Endothelial cell of umbilical vein (primary cell): ENCODE results near the gene DCLK2. TPM values are rescaled to one million over a fixed set of nuclear protein-coding genes. Genes with fewer than 3 reads are reported as not detected.

Source experiments
- BruUV-seq: library from RNA; stranded (reverse); fragments of 400-500 nt; replicated peaks from 2 replicates; lab custom pipeline; 2021; lab: Mats Ljungman, UMichigan
- CTCF ChIA-PET: fragments of 300-600, 350-600 bp; sonication (Branson Sonifier 250); formaldehyde crosslinking; loops from one replicate; lab custom pipeline; 2021; ENCODE audit warnings: antibody characterized with exemption, inconsistent platforms; lab: Charles Lee
- POLR2A ChIA-PET: fragments of 300-600, 350-600 bp; sonication (Branson Sonifier 250); formaldehyde crosslinking; loops from one replicate; lab custom pipeline; 2021; ENCODE audit warnings: antibody characterized with exemption, inconsistent platforms; lab: Charles Lee
- DNase-seq: peaks from one replicate; pipeline ENCODE4 v3.0.0-alpha.2; 2011; ENCODE audit warnings: low read depth, low spot score
- FAIRE-seq: peaks from 2 replicates; lab custom pipeline; 2011; peaks lifted over from hg19 to GRCh38; lab: Jason Lieb, UNC
- H2AFZ ChIP-seq: 2 replicates; pipeline ENCODE4 v1.6.0; 2012; ENCODE audit warnings: low read depth, low read length, control low read depth, inconsistent platforms
- H3K27ac ChIP-seq: 2 replicates; pipeline ENCODE4 v1.5.1; 2011; ENCODE audit warnings: low read depth, mild to moderate bottlenecking, control low read depth, low read length, moderate library complexity; ENCODE audit not compliant: insufficient read depth
- H3K27me3 ChIP-seq, 2 experiments: 2 replicates each; pipeline versions ENCODE4 v1.6.0 to v1.6.1; 2011; ENCODE audit warnings: low read length in 2 of 2, mixed read lengths in 1 of 2; ENCODE audit not compliant: control insufficient read depth in 2 of 2, insufficient read depth in 2 of 2
- H3K36me3 ChIP-seq, 2 experiments: 2 replicates in 1 of 2; 3 replicates in 1 of 2; pipeline ENCODE4 v1.5.1; 2011; ENCODE audit warnings: low read length in 2 of 2, mild to moderate bottlenecking in 1 of 2, moderate library complexity in 1 of 2; ENCODE audit not compliant: control insufficient read depth in 2 of 2, insufficient read depth in 2 of 2; ENCODE audit errors: extremely low read depth in 1 of 2
- H3K4me1 ChIP-seq: 3 replicates; pipeline ENCODE4 v1.5.1; 2011; ENCODE audit warnings: mild to moderate bottlenecking, low read length; ENCODE audit not compliant: control insufficient read depth, insufficient read depth; ENCODE audit errors: extremely low read depth
- H3K4me2 ChIP-seq: 2 replicates; pipeline ENCODE4 v1.6.1; 2011; ENCODE audit warnings: low read length, control low read depth, mixed read lengths; ENCODE audit not compliant: insufficient read depth
- H3K4me3 ChIP-seq, 3 experiments: fragments of 200-600 bp in 1 of 3; sonication (generic), shearing (Covaris generic) in 1 of 3; replicated peaks in 1 of 3; 2 replicates each; pipeline ENCODE4 v1.5.1; 2011 to 2016; ENCODE audit warnings: control low read depth in 3 of 3, low read length in 3 of 3, mild to moderate bottlenecking in 2 of 3, inconsistent platforms in 1 of 3, low read depth in 1 of 3, moderate library complexity in 1 of 3; ENCODE audit not compliant: insufficient read depth in 1 of 3
- H3K79me2 ChIP-seq: 2 replicates; pipeline ENCODE4 v1.6.0; 2012; ENCODE audit warnings: low read length, inconsistent platforms; ENCODE audit not compliant: control insufficient read depth, insufficient read depth
- H3K9ac ChIP-seq: replicated peaks from 2 replicates; pipeline ENCODE3; 2011; ENCODE audit warnings: low read length, control low read depth; ENCODE audit not compliant: insufficient read depth; ENCODE audit errors: extremely low read depth
- H3K9me1 ChIP-seq: replicated peaks from 3 replicates; pipeline ENCODE4 v1.6.0; 2011; ENCODE audit warnings: mild to moderate bottlenecking, low read length; ENCODE audit not compliant: control insufficient read depth, insufficient read depth; ENCODE audit errors: extremely low read depth
- H3K9me3 ChIP-seq: replicated peaks from 2 replicates; pipeline ENCODE4 v1.5.1; 2012; ENCODE audit warnings: low read length, inconsistent platforms; ENCODE audit not compliant: control insufficient read depth, insufficient read depth
- H4K20me1 ChIP-seq: replicated peaks from 2 replicates; pipeline ENCODE3; 2011; ENCODE audit warnings: mild to moderate bottlenecking, low read length; ENCODE audit not compliant: control insufficient read depth, insufficient read depth; ENCODE audit errors: extremely low read depth
- EZH2 ChIP-seq: IDR thresholded peaks from 2 replicates; pipeline ENCODE4 v1.6.1; 2012; ENCODE audit warnings: borderline replicate concordance, low read depth, mild to moderate bottlenecking, moderate library complexity, low read length, inconsistent platforms; ENCODE audit not compliant: severe bottlenecking
- JUN ChIP-seq: IDR thresholded peaks from 2 replicates; pipeline ENCODE4 v1.6.1; 2011; ENCODE audit warnings: borderline replicate concordance, low read depth; ENCODE audit not compliant: insufficient read length, insufficient read depth
- POLR2A ChIP-seq: IDR thresholded peaks from 2 replicates; pipeline ENCODE4 v1.6.1; 2012; ENCODE audit warnings: low read depth, mild to moderate bottlenecking, control low read depth, low read length
- POLR2AphosphoS5 ChIP-seq: IDR thresholded peaks from 2 replicates; pipeline ENCODE4 v1.6.1; 2012; ENCODE audit warnings: low read depth, mild to moderate bottlenecking, control low read depth, low read length, moderate library complexity; ENCODE audit not compliant: insufficient read depth
- dilution Hi-C: fragments of 300-500 bp; cut with MboI; formaldehyde crosslinking; loops from one replicate; pipeline ENCODE4 v1.15.0; 2019; ENCODE audit warnings: low sequenced_read_pairs; ENCODE audit not compliant: extremely low pct_ligation_motif_present
- intact Hi-C: fragments of 100-400 bp; cut with micrococcal nuclease; formaldehyde crosslinking; loops from one replicate; pipeline ENCODE4 v1.10.0; 2022
- polyA plus RNA-seq, 4 experiments: library from polyadenylated mRNA; depleted of rRNA in 3 of 4; stranded (reverse) in 3 of 4; unstranded in 1 of 4; fragments of >200 nt; gene quantifications; 2 replicates each; pipeline versions ENCODE4 v1.2.1 to v1.2.3, GENCODE V29; 2011 to 2012; ENCODE audit warnings: missing spikeins in 1 of 4
- total RNA-seq: library from RNA; stranded (reverse); gene quantifications from 2 replicates; pipeline ENCODE4 v1.2.3, GENCODE V29; 2021
- TF ChIP-seq, protein P1 (sequence below), 2 donors: IDR thresholded peaks; 1 replicate in 1 of 2; 2 replicates in 1 of 2; pipeline ENCODE4 v1.5.1; 2011; ENCODE audit warnings: low read length in 2 of 2, mild to moderate bottlenecking in 2 of 2, moderate library complexity in 2 of 2, control low read depth in 1 of 2, inconsistent platforms in 1 of 2, low read depth in 1 of 2; ENCODE audit not compliant: insufficient read depth in 1 of 2; ENCODE audit errors: extremely low read depth in 1 of 2

DCLK2 gene
- total and polyA plus RNA-seq, 2 donors (not counting 3 experiments of a cell fraction or from before 2014, with no cell fraction given): 1.7 to 4.7 TPM

- intact Hi-C loops: loop anchor here (1.0 to 2.0 kb wide), 6 partner anchors 34 to 328 kb away; partner anchors contain the start of gene DCLK2
- DNase-seq: peak; percentile 67
Measured at GRCh38 chr4:150242820-150243458, 164.7 kb downstream of the DCLK2 start.

More at GRCh38 chr4:150242820-150243458, 164.7 kb downstream of the DCLK2 start:
- ChIA-PET CTCF (interaction anchor here (0.7 to 6.6 kb wide), 55 partner anchors 9 to 718 kb away, joined by 3 to 133 read pairs (median 4); partner anchors contain the start of gene DCLK2), POLR2A (no interaction called here)
- Histone ChIP-seq H2AFZ (no peak overlapping the region), H3K4me3 (no peak overlapping the region), H3K9me1 (no peaks in the 10 kb centered on the region), H3K4me1 (peaks cover 8% of the 10 kb centered on the region), H4K20me1 (no peaks in the 10 kb centered on the region), H3K9me3 (no peaks in the 10 kb centered on the region), H3K36me3 (no peaks in the 10 kb centered on the region), H3K27ac (no peak overlapping the region), H3K27me3 (no peaks in the 10 kb centered on the region), H3K4me2 (no peak overlapping the region), H3K9ac (no peak overlapping the region), H3K79me2 (no peaks in the 10 kb centered on the region)
- peak; percentile 80 for FAIRE-seq
- no peak for TF ChIP-seq EZH2
- TF ChIP-seq, protein P1, sequence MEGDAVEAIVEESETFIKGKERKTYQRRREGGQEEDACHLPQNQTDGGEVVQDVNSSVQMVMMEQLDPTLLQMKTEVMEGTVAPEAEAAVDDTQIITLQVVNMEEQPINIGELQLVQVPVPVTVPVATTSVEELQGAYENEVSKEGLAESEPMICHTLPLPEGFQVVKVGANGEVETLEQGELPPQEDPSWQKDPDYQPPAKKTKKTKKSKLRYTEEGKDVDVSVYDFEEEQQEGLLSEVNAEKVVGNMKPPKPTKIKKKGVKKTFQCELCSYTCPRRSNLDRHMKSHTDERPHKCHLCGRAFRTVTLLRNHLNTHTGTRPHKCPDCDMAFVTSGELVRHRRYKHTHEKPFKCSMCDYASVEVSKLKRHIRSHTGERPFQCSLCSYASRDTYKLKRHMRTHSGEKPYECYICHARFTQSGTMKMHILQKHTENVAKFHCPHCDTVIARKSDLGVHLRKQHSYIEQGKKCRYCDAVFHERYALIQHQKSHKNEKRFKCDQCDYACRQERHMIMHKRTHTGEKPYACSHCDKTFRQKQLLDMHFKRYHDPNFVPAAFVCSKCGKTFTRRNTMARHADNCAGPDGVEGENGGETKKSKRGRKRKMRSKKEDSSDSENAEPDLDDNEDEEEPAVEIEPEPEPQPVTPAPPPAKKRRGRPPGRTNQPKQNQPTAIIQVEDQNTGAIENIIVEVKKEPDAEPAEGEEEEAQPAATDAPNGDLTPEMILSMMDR (IDR thresholded peaks at IDR 0.05; ENCODE audit: extremely low read depth in 1 of 2, insufficient read depth in 1 of 2, low read depth in 1 of 2, low read length in 2 of 2): peak; percentile 87 to 89
- no peak for TF ChIP-seq JUN
- no peak for TF ChIP-seq POLR2A
- no peak for TF ChIP-seq POLR2AphosphoS5
- BruUV-seq: no TSS peak
- dilution Hi-C loops: no loop called here
